Fibroblast of the aortic adventitia (primary cell): ENCODE results near the gene APLF. TPM values are rescaled to one million over a fixed set of nuclear protein-coding genes. Genes with fewer than 3 reads are reported as not detected.

Source experiments
- DNase-seq: peaks from one replicate; pipeline ENCODE4 v3.0.0-alpha.2; 2010; ENCODE audit warnings: low read depth
- H3K4me3 ChIP-seq: 2 replicates; pipeline ENCODE4 v1.5.1; 2011; ENCODE audit warnings: low read depth, mild to moderate bottlenecking, control low read depth, low read length, moderate library complexity
- CTCF ChIP-seq: IDR thresholded peaks from 2 replicates; pipeline ENCODE4 v1.5.1; 2011; ENCODE audit warnings: mild to moderate bottlenecking, low read length, control low read depth, inconsistent platforms; ENCODE audit not compliant: insufficient read depth
- total RNA-seq: library from RNA; depleted of rRNA; stranded (reverse); fragments of >200 nt; gene quantifications from 2 replicates; pipeline ENCODE4 v1.2.3, GENCODE V29; 2012; ENCODE audit warnings: low replicate concordance

The APLF gene
- total RNA-seq, 1 donor, result 6.8 TPM

- DNase-seq, result no peak
- no peak overlapping the region for H3K4me3 ChIP-seq
- no peak for TF ChIP-seq CTCF
Measured at GRCh38 chr2:68431316-68431972, 35.9 kb upstream of the APLF start.

GRCh38 chr2:68432696-68433658, 34.4 kb upstream of the APLF start:
- no peak overlapping the region for H3K4me3 ChIP-seq
- DNase-seq, result no peak
- TF ChIP-seq CTCF, result no peak

GRCh38 chr2:68434981-68435380, 32.4 kb upstream of the APLF start:
- no peak for TF ChIP-seq CTCF
- DNase-seq, result no peak
- no peak overlapping the region for H3K4me3 ChIP-seq

- TF ChIP-seq CTCF, result no peak
- peak; percentile 73 for DNase-seq
- H3K4me3 ChIP-seq, result no peak overlapping the region
Measured at GRCh38 chr2:68435615-68436014, 31.8 kb upstream of the APLF start.

GRCh38 chr2:68436270-68436669, 31.1 kb upstream of the APLF start:
- no peak for TF ChIP-seq CTCF
- no peak overlapping the region for H3K4me3 ChIP-seq
- DNase-seq, result peak; percentile 47

GRCh38 chr2:68438455-68439303, 28.7 kb upstream of the APLF start:
- no peak overlapping the region for H3K4me3 ChIP-seq
- no peak for DNase-seq
- no peak for TF ChIP-seq CTCF
